Endodermal cell (in vitro differentiated cells): ENCODE results near the gene KRTAP9-9. TPM values are rescaled to one million over a fixed set of nuclear protein-coding genes. Genes with fewer than 3 reads are reported as not detected.
"Not testable (repeated sequence)": the region's sequence is repeated elsewhere in the genome, so short reads cannot be mapped to it uniquely, and the experiment has no call there.

ENCODE experiments used
- DNase-seq: peaks from one replicate; pipeline ENCODE4 v3.0.0-alpha.2; 2017
- H3K27ac ChIP-seq: 2 replicates; pipeline ENCODE4 v1.5.1; 2013; ENCODE audit warnings: mild to moderate bottlenecking, low read depth, low read length, moderate library complexity
- H3K27me3 ChIP-seq: 2 replicates; pipeline ENCODE4 v1.6.1; 2013; ENCODE audit warnings: mild to moderate bottlenecking, low read length, moderate library complexity; ENCODE audit not compliant: insufficient read depth, control insufficient read depth, poor library complexity, severe bottlenecking
- H3K36me3 ChIP-seq: 2 replicates; pipeline ENCODE4 v1.7.0; 2013; ENCODE audit warnings: mild to moderate bottlenecking, low read length, moderate library complexity; ENCODE audit not compliant: control insufficient read depth, insufficient read depth
- H3K4me1 ChIP-seq: one replicate; pipeline ENCODE4 v1.7.0; 2013; ENCODE audit warnings: low read length; ENCODE audit not compliant: control insufficient read depth, insufficient read depth
- H3K4me3 ChIP-seq: 2 replicates; pipeline ENCODE4 v1.5.1; 2013; ENCODE audit warnings: mild to moderate bottlenecking, low read length, moderate library complexity
- H3K9ac ChIP-seq: 2 replicates; pipeline ENCODE4 v1.6.1; 2013; ENCODE audit warnings: mild to moderate bottlenecking, low read length, moderate library complexity; ENCODE audit not compliant: poor library complexity, severe bottlenecking; ENCODE audit errors: extremely low read depth
- H3K9me3 ChIP-seq: 2 replicates; pipeline ENCODE4 v1.6.1; 2013; ENCODE audit warnings: mild to moderate bottlenecking, low read length, moderate library complexity; ENCODE audit not compliant: control insufficient read depth
- H3K27ac Mint-ChIP-seq: 2 replicates; pipeline ENCODE4 v1.8.0; 2020; ENCODE audit warnings: mixed read lengths
- H3K27me3 Mint-ChIP-seq: 2 replicates; pipeline ENCODE4 v1.8.0; 2021; ENCODE audit warnings: mild to moderate bottlenecking, mixed read lengths; ENCODE audit not compliant: insufficient read depth
- H3K36me3 Mint-ChIP-seq: 2 replicates; pipeline ENCODE4 v1.8.0; 2020; ENCODE audit warnings: low read depth, mixed read lengths
- H3K4me1 Mint-ChIP-seq: 2 replicates; pipeline ENCODE4 v1.8.0; 2020; ENCODE audit warnings: mixed read lengths
- H3K4me3 Mint-ChIP-seq: 2 replicates; pipeline ENCODE4 v1.8.0; 2020; ENCODE audit warnings: mild to moderate bottlenecking, moderate library complexity, mixed read lengths
- H3K9me3 Mint-ChIP-seq: 2 replicates; pipeline ENCODE4 v1.8.0; 2020; ENCODE audit warnings: mild to moderate bottlenecking, mixed read lengths
- CTCF ChIP-seq: fragments of 200-600 bp; sonication (generic); conservative IDR thresholded peaks from 2 replicates; pipeline ENCODE4 v1.5.0; 2021; ENCODE audit warnings: antibody characterized with exemption, mild to moderate bottlenecking
- WGBS, 2 experiments: methylation state at CpG; one replicate each; pipeline versions ENCODE4 v1.1.5 to v1.1.7; 2013; ENCODE audit warnings: missing lambda C conversion rate in 2 of 2, mixed read lengths in 1 of 2; ENCODE audit not compliant: insufficient coverage in 1 of 2, insufficient read length in 1 of 2; 5-methylcytosine and 5-hydroxymethylcytosine counted together
- total RNA-seq, 2 donors: library from RNA; stranded (reverse); fragmentation: NEBNext Ultra II Directional in 1 of 2; extraction: Animal tissue kit (Norgen Biotek cat#: 25700) in 1 of 2; gene quantifications; 2 replicates in 1 of 2; 3 replicates in 1 of 2; pipeline ENCODE4 v1.2.1, GENCODE V29; 2021

KRTAP9-9 gene
- total RNA-seq, 2 donors from 2014 or later: not detected

GRCh38 chr17:41271858-41272257 is 16.7 kb downstream of the KRTAP9-9 start:
- Histone ChIP-seq H3K9me3 (no peaks in the 10 kb centered on the region), H3K27me3 (peaks cover 23% of the 10 kb centered on the region), H3K4me1 (no peaks in the 10 kb centered on the region), H3K36me3 (no peaks in the 10 kb centered on the region), H3K4me3 (no peak overlapping the region), H3K27ac (no peak overlapping the region), H3K9ac (no peak overlapping the region)
- no peaks in the 10 kb centered on the region for H3K4me1 Mint-ChIP-seq
- TF ChIP-seq CTCF: no peak
- no peak overlapping the region for H3K4me3 Mint-ChIP-seq
- H3K27me3 Mint-ChIP-seq: peaks cover 9% of the 10 kb centered on the region
- H3K36me3 Mint-ChIP-seq: no peaks in the 10 kb centered on the region
- H3K9me3 Mint-ChIP-seq: no peaks in the 10 kb centered on the region
- H3K27ac Mint-ChIP-seq: no peak overlapping the region
- WGBS, 2 experiments: 90 to 100% methylated on average over 1 of the region's 1 CpG
- DNase-seq: no peak

DNA sequence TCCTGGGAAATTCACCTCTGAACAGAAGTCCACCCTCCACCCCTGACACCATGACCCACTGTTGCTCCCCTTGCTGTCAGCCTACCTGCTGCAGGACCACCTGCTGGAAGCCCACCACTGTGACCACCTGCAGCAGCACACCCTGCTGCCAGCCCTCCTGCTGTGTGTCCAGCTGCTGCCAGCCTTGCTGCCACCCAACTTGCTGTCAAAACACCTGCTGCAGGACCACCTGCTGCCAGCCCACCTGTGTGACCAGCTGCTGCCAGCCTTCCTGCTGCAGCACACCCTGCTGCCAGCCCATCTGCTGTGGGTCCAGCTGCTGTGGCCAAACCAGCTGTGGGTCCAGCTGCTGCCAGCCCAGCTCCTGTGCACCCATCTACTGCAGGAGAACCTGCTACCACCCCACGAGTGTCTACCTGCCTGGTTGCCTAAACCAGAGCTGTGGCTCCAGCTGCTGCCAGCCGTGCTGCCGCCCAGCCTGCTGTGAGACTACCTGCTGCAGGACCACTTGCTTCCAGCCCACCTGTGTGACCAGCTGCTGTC is 20.5 kb downstream of the KRTAP9-9 start, which contains the start of gene KRTAP9-7:
Gene KRTAP9-7, plus strand, starts transcription at position 51 of the 543 bp plus-strand sequence. Its CDS starts 0 bp downstream, at position 51.
- not testable (repeated sequence) for H3K9me3 Mint-ChIP-seq, H3K9ac ChIP-seq, H3K36me3 Mint-ChIP-seq, H3K4me1 ChIP-seq, H3K9me3 ChIP-seq, H3K27ac ChIP-seq, H3K4me3 ChIP-seq, DNase-seq, H3K27ac Mint-ChIP-seq, H3K4me1 Mint-ChIP-seq, H3K36me3 ChIP-seq, H3K27me3 Mint-ChIP-seq, H3K4me3 Mint-ChIP-seq
- WGBS, 2 experiments: 80% methylated on average over 3 of the region's 3 CpGs; no CpG with 5 or more reads in 1 of the 2 experiments
- peaks cover 31% of the 10 kb centered on the region for H3K27me3 ChIP-seq

GRCh38 chr17:41278176-41278955 is 23.2 kb downstream of the KRTAP9-9 start:
- WGBS, 2 experiments: 80 to 93% methylated on average over 3 of the region's 3 CpGs
- Mint-ChIP-seq H3K27ac (no peak overlapping the region), H3K4me1 (no peaks in the 10 kb centered on the region), H3K9me3 (no peaks in the 10 kb centered on the region), H3K4me3 (no peak overlapping the region), H3K27me3 (peaks cover 9% of the 10 kb centered on the region), H3K36me3 (no peaks in the 10 kb centered on the region)
- Histone ChIP-seq H3K4me3 (no peak overlapping the region), H3K27me3 (peaks cover 31% of the 10 kb centered on the region), H3K9me3 (no peaks in the 10 kb centered on the region), H3K36me3 (no peaks in the 10 kb centered on the region), H3K9ac (no peak overlapping the region), H3K4me1 (no peaks in the 10 kb centered on the region), H3K27ac (no peak overlapping the region)
- TF ChIP-seq CTCF: no peak
- no peak for DNase-seq
